ENCODE measurements around the gene ANKRD44.
"Not testable (repeated sequence)": the region's sequence is repeated elsewhere in the genome, so short reads cannot be mapped to it uniquely, and the experiment has no call there.

ANKRD44 gene

DNA sequence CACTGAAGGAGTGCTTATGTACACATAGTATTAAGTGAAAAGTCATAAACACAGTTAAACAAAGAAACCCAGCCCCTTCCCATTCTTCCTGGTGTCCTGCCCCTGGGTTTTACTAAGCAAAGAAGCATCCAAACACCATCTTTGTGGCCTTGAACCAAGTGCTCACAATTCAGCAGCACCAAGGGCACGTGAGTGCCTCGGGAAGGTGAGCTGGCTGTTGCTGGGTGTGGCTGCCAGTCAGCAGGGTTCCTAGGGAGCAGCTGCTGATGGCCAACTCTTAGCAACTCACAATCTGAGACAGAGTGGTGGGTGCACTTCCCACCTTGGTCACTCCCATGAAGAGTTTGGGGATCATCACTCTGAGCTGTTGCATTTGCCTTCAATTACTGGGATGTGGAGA lies 286.4 kb downstream of the ANKRD44 start:
- Histone ChIP-seq H3K23ac (ENCODE audit: low read length in 2 of 2) (no peak overlapping the region), H3K9me3 (ENCODE audit: control insufficient read depth, low read length) (no peaks in the 10 kb centered on the region), H3K79me1 (replicated peaks; ENCODE audit: low read length, poor library complexity, severe bottlenecking) (no peaks in the 10 kb centered on the region), H3K18ac (ENCODE audit: low read depth in 1 of 2, low read length in 2 of 2) (no peak overlapping the region), H2BK120ac (ENCODE audit: low read depth, low read length) (no peak overlapping the region), H2BK15ac (ENCODE audit: low read depth, poor library complexity, severe bottlenecking) (no peak overlapping the region), H3K4me3 (ENCODE audit: insufficient read depth in 1 of 2, low read depth in 1 of 2, low read length in 2 of 2) (no peak overlapping the region), H2BK12ac (ENCODE audit: low read length in 2 of 2) (no peak overlapping the region), H3K27me3 (ENCODE audit: control insufficient read depth in 1 of 2, insufficient read depth in 1 of 2, low read length in 2 of 2) (no peaks in the 10 kb centered on the region), H4K8ac (ENCODE audit: low read length) (no peak overlapping the region), H3K36me3 (ENCODE audit: control insufficient read depth in 1 of 2, insufficient read depth in 2 of 2, low read depth in 1 of 2, low read length in 2 of 2) (no peaks in the 10 kb centered on the region), H2BK5ac (ENCODE audit: low read depth, low read length, poor library complexity, severe bottlenecking) (no peak overlapping the region), H3K27ac (ENCODE audit: low read length, poor library complexity, severe bottlenecking) (no peak overlapping the region), H3K4me2 (ENCODE audit: low read length, poor library complexity, severe bottlenecking) (no peak overlapping the region), H2AFZ (ENCODE audit: low read depth, low read length) (no peak overlapping the region), H2AK5ac (ENCODE audit: low read length, severe bottlenecking) (no peak overlapping the region), H3K4me1 (ENCODE audit: control insufficient read depth, insufficient read depth, low read depth, low read length) (peaks cover 3% of the 10 kb centered on the region), H3K14ac (ENCODE audit: low read length in 2 of 2) (no peak overlapping the region), H4K91ac (ENCODE audit: low read length) (no peak overlapping the region), H3K9ac (ENCODE audit: low read length) (no peak overlapping the region), H3K4ac (ENCODE audit: low read depth in 1 of 2, low read length in 2 of 2) (no peak overlapping the region)
- DNase-seq: no peak
- 47% methylated on average over 2 of the region's 2 CpGs for WGBS

DNA sequence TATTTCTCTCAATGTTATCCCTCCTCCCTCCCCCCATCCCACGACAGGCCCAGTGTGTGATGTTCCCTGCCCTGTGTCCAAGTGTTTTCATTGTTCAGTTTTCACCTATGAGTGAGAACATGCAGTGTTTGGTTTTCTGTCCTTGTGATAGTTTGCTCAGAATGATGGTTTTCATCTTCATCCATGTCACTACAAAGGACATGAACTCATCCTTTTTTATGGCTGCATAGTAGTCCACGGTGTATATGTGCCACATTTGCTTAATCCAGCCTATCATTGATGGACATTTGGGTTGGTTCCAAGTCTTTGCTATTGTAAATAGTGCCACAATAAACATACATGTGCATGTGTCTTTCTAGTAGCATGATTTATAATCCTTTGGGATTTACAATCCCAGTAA lies 289.7 kb downstream of the ANKRD44 start:
- 100% methylated on average over 1 of the region's 2 CpGs for WGBS
- H3K27me3 ChIP-seq (ENCODE audit: control insufficient read depth in 1 of 2, insufficient read depth in 1 of 2, low read length in 2 of 2); H3K4me1 ChIP-seq (ENCODE audit: control insufficient read depth, insufficient read depth, low read depth, low read length): not testable (repeated sequence)

DNA sequence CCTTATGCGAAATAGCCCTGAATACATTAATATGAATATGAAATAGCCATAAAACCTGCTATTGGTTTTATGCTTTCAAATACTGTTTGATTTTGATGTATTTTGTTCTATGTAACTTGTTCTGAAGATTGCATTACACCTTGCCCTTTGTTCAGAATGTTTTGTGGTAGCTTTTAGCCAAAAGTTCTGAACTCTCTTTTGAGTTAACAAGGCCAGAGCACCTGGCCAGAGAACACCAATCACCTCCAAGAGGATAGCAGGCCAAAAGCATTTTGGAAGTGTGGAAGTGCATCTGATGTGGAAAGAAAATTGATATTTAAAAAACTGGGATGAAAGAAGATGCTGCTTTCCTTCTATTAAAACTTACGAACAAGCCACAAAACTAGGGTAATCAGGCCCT lies 297.5 kb downstream of the ANKRD44 start:
- Histone ChIP-seq H3K4me2 (ENCODE audit: low read length, poor library complexity, severe bottlenecking) (no peak overlapping the region), H4K8ac (ENCODE audit: low read length) (no peak overlapping the region), H2BK15ac (ENCODE audit: low read depth, poor library complexity, severe bottlenecking) (no peak overlapping the region), H3K27me3 (ENCODE audit: control insufficient read depth in 1 of 2, insufficient read depth in 1 of 2, low read length in 2 of 2) (no peaks in the 10 kb centered on the region), H3K4ac (ENCODE audit: low read depth in 1 of 2, low read length in 2 of 2) (no peak overlapping the region), H3K36me3 (ENCODE audit: control insufficient read depth in 1 of 2, insufficient read depth in 2 of 2, low read depth in 1 of 2, low read length in 2 of 2) (no peaks in the 10 kb centered on the region), H2AK5ac (ENCODE audit: low read length, severe bottlenecking) (no peak overlapping the region), H3K9me3 (ENCODE audit: control insufficient read depth, low read length) (no peaks in the 10 kb centered on the region), H4K91ac (ENCODE audit: low read length) (no peak overlapping the region), H3K14ac (ENCODE audit: low read length in 2 of 2) (no peak overlapping the region), H2BK5ac (ENCODE audit: low read depth, low read length, poor library complexity, severe bottlenecking) (no peak overlapping the region), H3K18ac (ENCODE audit: low read depth in 1 of 2, low read length in 2 of 2) (no peak overlapping the region), H2BK120ac (ENCODE audit: low read depth, low read length) (no peak overlapping the region), H3K4me1 (ENCODE audit: control insufficient read depth, insufficient read depth, low read depth, low read length) (peaks cover 4% of the 10 kb centered on the region), H3K23ac (ENCODE audit: low read length in 2 of 2) (no peak overlapping the region), H3K79me1 (replicated peaks; ENCODE audit: low read length, poor library complexity, severe bottlenecking) (no peaks in the 10 kb centered on the region), H3K9ac (ENCODE audit: low read length) (no peak overlapping the region), H3K4me3 (ENCODE audit: insufficient read depth in 1 of 2, low read depth in 1 of 2, low read length in 2 of 2) (no peak overlapping the region), H3K27ac (ENCODE audit: low read length, poor library complexity, severe bottlenecking) (no peak overlapping the region), H2BK12ac (ENCODE audit: low read length in 2 of 2) (no peak overlapping the region), H2AFZ (ENCODE audit: low read depth, low read length) (no peak overlapping the region)
- no peak for DNase-seq
- 100% methylated on average over 2 of the region's 2 CpGs for WGBS

More for the DNA sequence above, 289.7 kb downstream of the ANKRD44 start:
- not testable (repeated sequence) for H2BK15ac ChIP-seq (ENCODE audit: low read depth, poor library complexity, severe bottlenecking); H3K9me3 ChIP-seq (ENCODE audit: control insufficient read depth, low read length); H3K79me1 ChIP-seq (replicated peaks; ENCODE audit: low read length, poor library complexity, severe bottlenecking); H4K91ac ChIP-seq (ENCODE audit: low read length); H3K23ac ChIP-seq (ENCODE audit: low read length in 2 of 2); H3K18ac ChIP-seq (ENCODE audit: low read depth in 1 of 2, low read length in 2 of 2); DNase-seq; H3K4me2 ChIP-seq (ENCODE audit: low read length, poor library complexity, severe bottlenecking); H2AFZ ChIP-seq (ENCODE audit: low read depth, low read length); H2BK12ac ChIP-seq (ENCODE audit: low read length in 2 of 2); H3K36me3 ChIP-seq (ENCODE audit: control insufficient read depth in 1 of 2, insufficient read depth in 2 of 2, low read depth in 1 of 2, low read length in 2 of 2); H2BK120ac ChIP-seq (ENCODE audit: low read depth, low read length); H3K27ac ChIP-seq (ENCODE audit: low read length, poor library complexity, severe bottlenecking); H3K9ac ChIP-seq (ENCODE audit: low read length); H4K8ac ChIP-seq (ENCODE audit: low read length); H2BK5ac ChIP-seq (ENCODE audit: low read depth, low read length, poor library complexity, severe bottlenecking); H3K4me3 ChIP-seq (ENCODE audit: insufficient read depth in 1 of 2, low read depth in 1 of 2, low read length in 2 of 2); H3K4ac ChIP-seq (ENCODE audit: low read depth in 1 of 2, low read length in 2 of 2); H2AK5ac ChIP-seq (ENCODE audit: low read length, severe bottlenecking); H3K14ac ChIP-seq (ENCODE audit: low read length in 2 of 2)

DNA sequence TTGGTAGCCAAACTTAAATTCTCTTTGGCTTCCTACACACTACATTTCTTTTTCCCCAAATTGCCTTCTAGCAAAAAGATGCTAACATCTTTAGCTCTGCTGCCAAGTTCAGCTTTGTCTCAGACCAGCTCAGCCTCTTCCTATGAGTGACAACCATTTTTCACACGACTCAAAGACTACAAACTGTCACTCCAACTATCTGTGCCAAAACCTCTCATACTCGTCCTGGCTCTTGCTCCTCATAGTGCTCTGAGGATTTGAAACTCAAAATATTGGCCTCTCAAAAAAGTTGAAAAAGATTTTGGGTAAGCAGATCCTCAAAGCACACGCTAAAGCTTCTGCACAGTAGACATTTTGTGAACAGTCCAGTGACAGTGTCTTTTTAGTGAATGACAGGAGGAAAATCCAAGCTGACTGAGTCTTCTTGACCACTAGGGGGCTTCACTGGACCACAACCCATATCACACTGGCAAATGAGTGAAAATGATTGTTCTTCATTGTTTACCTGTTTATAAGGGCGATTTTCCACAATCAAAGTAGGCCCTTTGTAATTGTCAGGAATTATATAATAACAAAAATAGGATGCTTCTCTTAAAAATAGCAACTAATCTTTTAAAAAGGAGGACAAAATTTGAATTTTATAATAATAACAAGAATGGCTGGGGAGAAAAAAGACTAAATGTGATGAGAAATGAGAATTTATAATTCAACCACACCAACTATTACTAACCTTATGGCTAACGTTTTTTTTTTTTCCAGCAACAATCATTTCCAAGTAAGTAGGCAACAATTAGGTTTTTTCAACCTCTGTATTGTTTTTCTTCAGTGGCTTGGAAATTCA lies 298.6 kb downstream of the ANKRD44 start:
- Histone ChIP-seq H3K18ac (ENCODE audit: low read depth in 1 of 2, low read length in 2 of 2) (no peak overlapping the region), H3K79me1 (replicated peaks; ENCODE audit: low read length, poor library complexity, severe bottlenecking) (no peaks in the 10 kb centered on the region), H2BK5ac (ENCODE audit: low read depth, low read length, poor library complexity, severe bottlenecking) (no peak overlapping the region), H2AK5ac (ENCODE audit: low read length, severe bottlenecking) (no peak overlapping the region), H3K9ac (ENCODE audit: low read length) (no peak overlapping the region), H4K8ac (ENCODE audit: low read length) (no peak overlapping the region), H3K4me2 (ENCODE audit: low read length, poor library complexity, severe bottlenecking) (no peak overlapping the region), H3K27me3 (ENCODE audit: control insufficient read depth in 1 of 2, insufficient read depth in 1 of 2, low read length in 2 of 2) (no peaks in the 10 kb centered on the region), H2BK12ac (ENCODE audit: low read length in 2 of 2) (no peak overlapping the region), H3K14ac (ENCODE audit: low read length in 2 of 2) (no peak overlapping the region), H3K27ac (ENCODE audit: low read length, poor library complexity, severe bottlenecking) (no peak overlapping the region), H2BK15ac (ENCODE audit: low read depth, poor library complexity, severe bottlenecking) (no peak overlapping the region), H3K4ac (ENCODE audit: low read depth in 1 of 2, low read length in 2 of 2) (no peak overlapping the region), H2BK120ac (ENCODE audit: low read depth, low read length) (no peak overlapping the region), H3K4me3 (ENCODE audit: insufficient read depth in 1 of 2, low read depth in 1 of 2, low read length in 2 of 2) (no peak overlapping the region), H3K9me3 (ENCODE audit: control insufficient read depth, low read length) (no peaks in the 10 kb centered on the region), H3K4me1 (ENCODE audit: control insufficient read depth, insufficient read depth, low read depth, low read length) (peaks cover 4% of the 10 kb centered on the region), H3K36me3 (ENCODE audit: control insufficient read depth in 1 of 2, insufficient read depth in 2 of 2, low read depth in 1 of 2, low read length in 2 of 2) (no peaks in the 10 kb centered on the region), H3K23ac (ENCODE audit: low read length in 2 of 2) (no peak overlapping the region), H4K91ac (ENCODE audit: low read length) (no peak overlapping the region), H2AFZ (ENCODE audit: low read depth, low read length) (no peak overlapping the region)
- peak; percentile 65 for DNase-seq
- 56% methylated on average over 3 of the region's 5 CpGs for WGBS
